Measurements from ENCODE around the gene PACS2. TPM values are rescaled to one million over a fixed set of nuclear protein-coding genes. Genes with fewer than 3 reads are reported as not detected.
A peak's percentile ranks its signal among the peaks of the same experiment; 100 is the strongest.

PACS2 gene
- total and polyA plus RNA-seq, 4 donors, result 37.9 to 87.2 (median 71.0) TPM

GRCh38 chr14:105337966-105338741 lies 23.6 kb downstream of the PACS2 start:
- no peak overlapping the region for H3K9ac ChIP-seq (ENCODE audit: insufficient read depth in 1 of 2, low read length in 2 of 2)
- no peak overlapping the region for H3K4me3 ChIP-seq
- TF ChIP-seq CTCF (IDR thresholded peaks at IDR 0.05; ENCODE audit: control extremely low read depth, extremely low read depth), result no peak
- H3K36me3 ChIP-seq (ENCODE audit: control insufficient read depth in 4 of 4, insufficient read depth in 4 of 4, low read length in 4 of 4), result peaks cover 0 to 2% (median 0%) of the 10 kb centered on the region in 4 donors
- H3K27ac ChIP-seq (ENCODE audit: low read depth in 1 of 2, low read length in 1 of 2), result peak overlapping the region; percentile 4 to 30
- ATAC-seq (ENCODE audit: insufficient read depth, low FRiP score) (no peak), DNase-seq (peak in 2 of 3 donors; percentile 5 to 18)
- peaks cover 0 to 2% (median 0%) of the 10 kb centered on the region in 4 donors for H3K9me3 ChIP-seq (ENCODE audit: control insufficient read depth in 4 of 4, insufficient read depth in 3 of 4, low read length in 3 of 4)
- peaks cover 0 to 22% (median 4%) of the 10 kb centered on the region in 5 donors for H3K4me1 ChIP-seq (ENCODE audit: control insufficient read depth in 5 of 5, insufficient read depth in 5 of 5, low read length in 5 of 5)
- no peaks in the 10 kb centered on the region for H3K27me3 ChIP-seq (ENCODE audit: control insufficient read depth in 3 of 3, insufficient read depth in 3 of 3, low read length in 2 of 3)
- 50 to 57% methylated on average over 18 of the region's 18 CpGs for WGBS, 2 donors

GRCh38 chr14:105340821-105341733 lies 26.5 kb downstream of the PACS2 start:
- no peaks in the 10 kb centered on the region for H3K36me3 ChIP-seq (ENCODE audit: control insufficient read depth in 4 of 4, insufficient read depth in 4 of 4, low read length in 4 of 4)
- H3K27ac ChIP-seq (ENCODE audit: low read depth in 1 of 2, low read length in 1 of 2), result peak overlapping the region; percentile 6 to 16
- H3K9ac ChIP-seq (ENCODE audit: insufficient read depth in 1 of 2, low read length in 2 of 2), result no peak overlapping the region
- 43 to 57% methylated on average over 20 of the region's 20 CpGs for WGBS, 2 donors
- no peak overlapping the region for H3K4me3 ChIP-seq
- DNase-seq, result peak in 2 of 3 donors; percentile 8 to 33
- TF ChIP-seq CTCF (IDR thresholded peaks at IDR 0.05; ENCODE audit: control extremely low read depth, extremely low read depth), result no peak
- peaks cover 0 to 16% (median 4%) of the 10 kb centered on the region in 5 donors for H3K4me1 ChIP-seq (ENCODE audit: control insufficient read depth in 5 of 5, insufficient read depth in 5 of 5, low read length in 5 of 5)
- no peaks in the 10 kb centered on the region for H3K27me3 ChIP-seq (ENCODE audit: control insufficient read depth in 3 of 3, insufficient read depth in 3 of 3, low read length in 2 of 3)
- peaks cover 0 to 2% (median 0%) of the 10 kb centered on the region in 4 donors for H3K9me3 ChIP-seq (ENCODE audit: control insufficient read depth in 4 of 4, insufficient read depth in 3 of 4, low read length in 3 of 4)
- no peak for ATAC-seq (ENCODE audit: insufficient read depth, low FRiP score)

- Histone ChIP-seq H3K36me3 (ENCODE audit: control insufficient read depth in 4 of 4, insufficient read depth in 4 of 4, low read length in 4 of 4) (no peaks in the 10 kb centered on the region), H3K9me3 (ENCODE audit: control insufficient read depth in 4 of 4, insufficient read depth in 3 of 4, low read length in 3 of 4) (peaks cover 0 to 2% (median 0%) of the 10 kb centered on the region in 4 donors), H3K9ac (ENCODE audit: insufficient read depth in 1 of 2, low read length in 2 of 2) (no peak overlapping the region), H3K27me3 (ENCODE audit: control insufficient read depth in 3 of 3, insufficient read depth in 3 of 3, low read length in 2 of 3) (no peaks in the 10 kb centered on the region), H3K4me1 (ENCODE audit: control insufficient read depth in 5 of 5, insufficient read depth in 5 of 5, low read length in 5 of 5) (peaks cover 0 to 11% (median 4%) of the 10 kb centered on the region in 5 donors), H3K27ac (ENCODE audit: low read depth in 1 of 2, low read length in 1 of 2) (no peak overlapping the region), H3K4me3 (no peak overlapping the region)
- ATAC-seq (ENCODE audit: insufficient read depth, low FRiP score) (no peak), DNase-seq (peak; percentile 51 to 92 (median 84))
- WGBS, 2 donors, result 71 to 76% methylated on average over 7 of the region's 7 CpGs
- TF ChIP-seq CTCF (IDR thresholded peaks at IDR 0.05; ENCODE audit: control extremely low read depth, extremely low read depth), result no peak
Measured at GRCh38 chr14:105343194-105343593, 28.6 kb downstream of the PACS2 start.
